Upper lobe of right lung (tissue), 1 donor: ENCODE data around the gene KANSL3. TPM values are rescaled to one million over a fixed set of nuclear protein-coding genes. Genes with fewer than 3 reads are reported as not detected.

Source experiments
- ATAC-seq: fragments of 200-7000 bp; cut with Tn5 transposase; one replicate; pipeline ENCODE4 v1.9.1; 2020; ENCODE audit warnings: mild to moderate bottlenecking, moderate library complexity
- DNase-seq: peaks from one replicate; pipeline ENCODE4 v3.0.0-alpha.2; 2020
- H3K27ac ChIP-seq: fragments of 200-600 bp; one replicate; pipeline ENCODE4 v1.8.0; 2022
- H3K27me3 ChIP-seq: fragments of 200-600 bp; one replicate; pipeline ENCODE4 v1.8.0; 2022; ENCODE audit warnings: mild to moderate bottlenecking
- H3K36me3 ChIP-seq: fragments of 200-600 bp; one replicate; pipeline ENCODE4 v1.8.0; 2022
- H3K4me1 ChIP-seq: fragments of 200-600 bp; one replicate; pipeline ENCODE4 v1.8.0; 2022
- H3K4me3 ChIP-seq: fragments of 200-600 bp; one replicate; pipeline ENCODE4 v1.8.0; 2022; ENCODE audit warnings: mild to moderate bottlenecking
- H3K9me3 ChIP-seq: fragments of 200-600 bp; one replicate; pipeline ENCODE4 v1.8.0; 2022
- CTCF ChIP-seq: fragments of 200-600 bp; IDR thresholded peaks from one replicate; pipeline ENCODE4 v1.8.0; 2022; ENCODE audit warnings: antibody characterized with exemption
- intact Hi-C: fragments of 100-400 bp; cut with DNase I; formaldehyde crosslinking; loops from one replicate; pipeline ENCODE4 v1.11.0; 2022
- total RNA-seq: library from RNA; stranded (reverse); fragmentation: NEBNext Ultra II Directional; extraction: Animal tissue kit (Norgen Biotek cat#: 25700); gene quantifications from one replicate; pipeline ENCODE4 v1.2.1, GENCODE V29; 2021
- donor health status: DM: no; HTN: yes; CAD: no; lungs with severe emphysema.

The KANSL3 gene
- total RNA-seq, 1 donor from 2014 or later: 50.1 TPM

- H3K36me3 ChIP-seq: peaks cover 58% of the 10 kb centered on the region
- no peak overlapping the region for H3K4me3 ChIP-seq
- no peaks in the 10 kb centered on the region for H3K4me1 ChIP-seq
- DNase-seq (no peak), ATAC-seq (no peak)
- intact Hi-C loops: no loop called here
- no peak for TF ChIP-seq CTCF
- no peaks in the 10 kb centered on the region for H3K27me3 ChIP-seq
- H3K9me3 ChIP-seq: no peaks in the 10 kb centered on the region
- H3K27ac ChIP-seq: no peak overlapping the region
These were observed 46.6 kb downstream of the KANSL3 start for GRCh38 chr2:96591494-96591893.

- Histone ChIP-seq H3K4me1 (no peaks in the 10 kb centered on the region), H3K4me3 (no peak overlapping the region), H3K27me3 (no peaks in the 10 kb centered on the region), H3K36me3 (peaks cover 54% of the 10 kb centered on the region), H3K27ac (no peak overlapping the region), H3K9me3 (no peaks in the 10 kb centered on the region)
- intact Hi-C loops: no loop called here
- no peak for ATAC-seq
- no peak for TF ChIP-seq CTCF
- no peak for DNase-seq
These were observed 47.1 kb downstream of the KANSL3 start for GRCh38 chr2:96591054-96591453.

GRCh38 chr2:96587843-96588242 is 50.3 kb downstream of the KANSL3 start:
- Histone ChIP-seq H3K27ac (no peak overlapping the region), H3K4me1 (no peaks in the 10 kb centered on the region), H3K36me3 (peaks cover 22% of the 10 kb centered on the region), H3K4me3 (no peak overlapping the region), H3K9me3 (no peaks in the 10 kb centered on the region), H3K27me3 (no peaks in the 10 kb centered on the region)
- TF ChIP-seq CTCF: no peak
- intact Hi-C loops: no loop called here
- ATAC-seq: no peak
- no peak for DNase-seq

GRCh38 chr2:96584017-96584416 is 54.1 kb downstream of the KANSL3 start:
- Histone ChIP-seq H3K36me3 (no peaks in the 10 kb centered on the region), H3K27ac (no peak overlapping the region), H3K4me3 (no peak overlapping the region), H3K9me3 (no peaks in the 10 kb centered on the region), H3K4me1 (no peaks in the 10 kb centered on the region), H3K27me3 (no peaks in the 10 kb centered on the region)
- intact Hi-C loops: no loop called here
- TF ChIP-seq CTCF: no peak
- ATAC-seq (no peak), DNase-seq (no peak)

- H3K4me1 ChIP-seq: no peaks in the 10 kb centered on the region
- peak; percentile 46 for ATAC-seq
- DNase-seq: no peak
- H3K27ac ChIP-seq: no peak overlapping the region
- intact Hi-C loops: no loop called here
- no peaks in the 10 kb centered on the region for H3K36me3 ChIP-seq
- H3K9me3 ChIP-seq: no peaks in the 10 kb centered on the region
- no peaks in the 10 kb centered on the region for H3K27me3 ChIP-seq
- H3K4me3 ChIP-seq: no peak overlapping the region
- TF ChIP-seq CTCF: peak; percentile 7
These were observed 57.3 kb downstream of the KANSL3 start for GRCh38 chr2:96580771-96581170.

GRCh38 chr2:96579422-96579821 is 58.7 kb downstream of the KANSL3 start:
- no peak for ATAC-seq

More at GRCh38 chr2:96579422-96579821, 58.7 kb downstream of the KANSL3 start:
- no peak for DNase-seq
- Histone ChIP-seq H3K27me3 (no peaks in the 10 kb centered on the region), H3K4me3 (no peak overlapping the region), H3K4me1 (no peaks in the 10 kb centered on the region), H3K27ac (no peak overlapping the region), H3K36me3 (no peaks in the 10 kb centered on the region), H3K9me3 (no peaks in the 10 kb centered on the region)
- intact Hi-C loops: no loop called here
- no peak for TF ChIP-seq CTCF
